NB4 (cell line): ENCODE measurements around the gene PRKAB1.
"Not testable (repeated sequence)": the region's sequence is repeated elsewhere in the genome, so short reads cannot be mapped to it uniquely, and the experiment has no call there.

Experiments used
- DNase-seq: peaks from one replicate; pipeline ENCODE4 v3.0.0; 2010; ENCODE audit warnings: low read depth
- H3K4me3 ChIP-seq: one replicate; pipeline ENCODE4 v1.5.1; 2011; ENCODE audit warnings: mild to moderate bottlenecking, low read depth, low read length, moderate library complexity
- MYC ChIP-seq: IDR thresholded peaks from 2 replicates; pipeline ENCODE4 v1.6.1; 2011; ENCODE audit warnings: low read depth, low read length
- POLR2A ChIP-seq: IDR thresholded peaks from 2 replicates; pipeline ENCODE4 v1.6.1; 2011; ENCODE audit warnings: mild to moderate bottlenecking; ENCODE audit not compliant: insufficient read length; ENCODE audit errors: extremely low read depth
- TF ChIP-seq, protein P1 (sequence below): IDR thresholded peaks from one replicate; pipeline ENCODE4 v1.5.1; 2012; ENCODE audit warnings: low read depth, low read length
- TF ChIP-seq, protein P2 (sequence below): IDR thresholded peaks from 2 replicates; pipeline ENCODE4 v1.6.1; 2011; ENCODE audit warnings: low read depth, low read length

PRKAB1 gene

DNA sequence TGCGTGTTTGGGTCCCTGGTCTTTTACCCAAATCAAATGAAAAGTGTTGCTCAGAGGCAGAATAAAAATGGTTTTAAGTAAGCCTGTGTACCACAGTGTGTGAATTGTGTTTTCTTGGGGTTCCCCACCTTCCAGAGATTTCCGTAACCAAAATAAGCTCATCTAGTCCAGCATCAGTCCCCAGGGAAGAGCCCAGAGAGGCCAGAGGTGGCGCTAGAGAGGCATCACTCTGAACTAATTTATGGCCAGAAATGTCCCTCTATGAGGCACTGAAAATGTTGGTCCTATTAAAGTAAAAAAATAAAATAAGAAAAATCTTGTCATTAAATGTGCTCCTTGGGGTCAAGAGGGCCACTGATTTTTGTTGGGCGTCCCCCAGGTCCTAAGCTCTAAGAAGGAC is 24.9 kb upstream of the PRKAB1 start:
- H3K4me3 ChIP-seq = no peak overlapping the region
- peak; percentile 20 for DNase-seq
- TF ChIP-seq, protein P1, sequence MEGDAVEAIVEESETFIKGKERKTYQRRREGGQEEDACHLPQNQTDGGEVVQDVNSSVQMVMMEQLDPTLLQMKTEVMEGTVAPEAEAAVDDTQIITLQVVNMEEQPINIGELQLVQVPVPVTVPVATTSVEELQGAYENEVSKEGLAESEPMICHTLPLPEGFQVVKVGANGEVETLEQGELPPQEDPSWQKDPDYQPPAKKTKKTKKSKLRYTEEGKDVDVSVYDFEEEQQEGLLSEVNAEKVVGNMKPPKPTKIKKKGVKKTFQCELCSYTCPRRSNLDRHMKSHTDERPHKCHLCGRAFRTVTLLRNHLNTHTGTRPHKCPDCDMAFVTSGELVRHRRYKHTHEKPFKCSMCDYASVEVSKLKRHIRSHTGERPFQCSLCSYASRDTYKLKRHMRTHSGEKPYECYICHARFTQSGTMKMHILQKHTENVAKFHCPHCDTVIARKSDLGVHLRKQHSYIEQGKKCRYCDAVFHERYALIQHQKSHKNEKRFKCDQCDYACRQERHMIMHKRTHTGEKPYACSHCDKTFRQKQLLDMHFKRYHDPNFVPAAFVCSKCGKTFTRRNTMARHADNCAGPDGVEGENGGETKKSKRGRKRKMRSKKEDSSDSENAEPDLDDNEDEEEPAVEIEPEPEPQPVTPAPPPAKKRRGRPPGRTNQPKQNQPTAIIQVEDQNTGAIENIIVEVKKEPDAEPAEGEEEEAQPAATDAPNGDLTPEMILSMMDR = peak; percentile 71
- TF ChIP-seq, protein P2, sequence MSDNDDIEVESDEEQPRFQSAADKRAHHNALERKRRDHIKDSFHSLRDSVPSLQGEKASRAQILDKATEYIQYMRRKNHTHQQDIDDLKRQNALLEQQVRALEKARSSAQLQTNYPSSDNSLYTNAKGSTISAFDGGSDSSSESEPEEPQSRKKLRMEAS = no peak

GRCh38 chr12:119644930-119645329 is 23.0 kb upstream of the PRKAB1 start:
- H3K4me3 ChIP-seq = no peak overlapping the region
- no peak for DNase-seq
- TF ChIP-seq, protein P1 = no peak
- TF ChIP-seq POLR2A (no peak), MYC (no peak)
- TF ChIP-seq, protein P2 = no peak

- no peak overlapping the region for H3K4me3 ChIP-seq
- no peak for DNase-seq
- TF ChIP-seq, protein P1 = no peak
- no peak for TF ChIP-seq POLR2A
- TF ChIP-seq, protein P2 = no peak
- no peak for TF ChIP-seq MYC
These were observed 22.3 kb upstream of the PRKAB1 start for GRCh38 chr12:119645535-119646059.

DNA sequence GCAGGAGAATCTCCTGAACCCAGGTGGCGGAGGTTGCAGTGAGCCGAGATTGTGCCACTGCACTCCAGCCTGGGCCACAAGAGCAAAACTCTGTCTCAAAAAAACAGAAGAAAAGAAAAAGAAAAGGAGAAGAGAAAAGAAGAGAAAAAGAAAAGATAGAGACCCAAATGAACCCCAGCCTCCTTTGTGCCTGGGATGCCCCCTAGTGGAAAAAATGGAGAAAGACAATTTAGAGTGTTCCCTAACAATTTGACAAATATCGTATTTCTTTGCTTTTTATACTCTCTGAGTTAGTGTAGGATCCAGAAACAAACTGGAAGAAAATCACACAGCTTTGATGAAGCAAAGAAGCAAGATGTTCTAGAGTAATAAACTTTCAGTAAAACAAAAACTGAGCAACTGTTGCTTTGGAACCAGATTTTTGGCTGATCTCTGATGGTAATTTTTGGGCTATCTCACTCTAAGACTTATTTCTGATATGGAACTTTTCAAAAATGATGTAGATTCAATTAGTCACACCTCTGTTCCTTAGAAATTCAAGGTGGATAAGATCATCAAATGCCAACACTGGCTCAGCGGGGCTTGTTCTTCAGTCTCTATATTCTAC is 18.6 kb upstream of the PRKAB1 start:
- peak; percentile 33 for DNase-seq
- no peak overlapping the region for H3K4me3 ChIP-seq
- TF ChIP-seq, protein P1 = peak; percentile 79
- no peak for TF ChIP-seq POLR2A

GRCh38 chr12:119652665-119653064 is 15.3 kb upstream of the PRKAB1 start:
- TF ChIP-seq MYC (no peak), POLR2A (no peak)
- TF ChIP-seq, protein P2 = no peak
- TF ChIP-seq, protein P1 = no peak

GRCh38 chr12:119657001-119657400 is 10.9 kb upstream of the PRKAB1 start:
- not testable (repeated sequence) for H3K4me3 ChIP-seq, DNase-seq

More at GRCh38 chr12:119652665-119653064, 15.3 kb upstream of the PRKAB1 start:
- DNase-seq = no peak
- H3K4me3 ChIP-seq = no peak overlapping the region

DNA sequence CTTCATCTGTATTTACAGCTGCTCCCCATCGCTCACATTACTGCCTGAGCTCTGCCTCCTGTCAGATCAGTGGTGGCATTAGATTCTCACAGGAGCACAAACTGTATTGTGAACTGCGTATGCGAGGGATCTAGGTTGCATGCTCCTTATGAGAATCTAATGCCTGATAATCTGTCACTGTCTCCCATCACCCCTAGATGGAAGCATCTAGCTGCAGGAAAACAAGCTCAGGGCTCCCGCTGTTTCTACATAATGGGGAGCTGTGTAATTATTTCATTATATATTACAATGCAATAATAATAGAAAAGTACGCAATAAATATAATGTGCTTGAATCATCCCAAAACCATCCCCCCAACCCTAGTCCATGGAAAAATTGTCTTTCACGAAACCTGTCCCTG is 9.8 kb upstream of the PRKAB1 start:
- not testable (repeated sequence) for H3K4me3 ChIP-seq, DNase-seq
